ENCODE measurements around the gene ACYP1. TPM values are rescaled to one million over a fixed set of nuclear protein-coding genes. Genes with fewer than 3 reads are reported as not detected.

The ACYP1 gene
- total and polyA plus RNA-seq, 2 of the 13 experiments (the other 11 are each of a cell fraction or from before 2014, with no cell fraction given) = 9.7 to 22.4 TPM

DNA sequence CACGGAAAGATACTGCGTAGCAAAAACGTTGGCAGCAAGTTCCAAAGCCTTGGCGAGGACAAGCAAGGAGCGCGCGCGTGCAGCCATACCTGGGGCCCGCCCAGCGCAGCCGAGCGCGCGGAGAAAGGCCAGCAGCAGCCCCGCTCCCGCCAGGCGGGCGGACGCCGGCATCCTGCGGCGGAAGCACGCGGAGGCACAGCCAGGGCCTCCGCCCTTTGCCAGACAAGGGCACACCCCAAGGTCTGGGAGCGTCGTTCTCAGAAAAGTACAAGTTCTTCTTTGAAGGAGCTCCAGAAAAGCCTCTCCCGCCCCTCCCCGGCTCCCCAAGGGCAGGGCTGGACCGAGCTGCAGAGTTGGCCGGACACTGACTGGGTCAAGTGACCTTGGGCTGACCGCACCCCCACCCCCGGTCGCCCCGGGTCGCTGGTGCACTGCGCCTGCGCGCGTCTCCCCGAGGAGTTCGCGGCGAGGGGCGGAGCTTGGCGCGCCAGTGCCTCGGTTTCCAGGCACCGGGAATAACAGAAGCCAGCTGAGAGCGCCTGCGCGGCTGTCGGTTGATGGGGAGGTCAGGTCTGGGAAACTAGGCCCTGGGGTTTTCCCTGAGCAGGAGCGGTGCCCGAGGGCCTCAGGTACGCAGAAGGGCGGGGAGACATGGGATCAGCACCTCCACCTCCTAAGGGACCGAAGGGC, 5.4 kb upstream of the ACYP1 start, which contains the start of gene ZC2HC1C (continued):
- TF ChIP-seq, protein P1, sequence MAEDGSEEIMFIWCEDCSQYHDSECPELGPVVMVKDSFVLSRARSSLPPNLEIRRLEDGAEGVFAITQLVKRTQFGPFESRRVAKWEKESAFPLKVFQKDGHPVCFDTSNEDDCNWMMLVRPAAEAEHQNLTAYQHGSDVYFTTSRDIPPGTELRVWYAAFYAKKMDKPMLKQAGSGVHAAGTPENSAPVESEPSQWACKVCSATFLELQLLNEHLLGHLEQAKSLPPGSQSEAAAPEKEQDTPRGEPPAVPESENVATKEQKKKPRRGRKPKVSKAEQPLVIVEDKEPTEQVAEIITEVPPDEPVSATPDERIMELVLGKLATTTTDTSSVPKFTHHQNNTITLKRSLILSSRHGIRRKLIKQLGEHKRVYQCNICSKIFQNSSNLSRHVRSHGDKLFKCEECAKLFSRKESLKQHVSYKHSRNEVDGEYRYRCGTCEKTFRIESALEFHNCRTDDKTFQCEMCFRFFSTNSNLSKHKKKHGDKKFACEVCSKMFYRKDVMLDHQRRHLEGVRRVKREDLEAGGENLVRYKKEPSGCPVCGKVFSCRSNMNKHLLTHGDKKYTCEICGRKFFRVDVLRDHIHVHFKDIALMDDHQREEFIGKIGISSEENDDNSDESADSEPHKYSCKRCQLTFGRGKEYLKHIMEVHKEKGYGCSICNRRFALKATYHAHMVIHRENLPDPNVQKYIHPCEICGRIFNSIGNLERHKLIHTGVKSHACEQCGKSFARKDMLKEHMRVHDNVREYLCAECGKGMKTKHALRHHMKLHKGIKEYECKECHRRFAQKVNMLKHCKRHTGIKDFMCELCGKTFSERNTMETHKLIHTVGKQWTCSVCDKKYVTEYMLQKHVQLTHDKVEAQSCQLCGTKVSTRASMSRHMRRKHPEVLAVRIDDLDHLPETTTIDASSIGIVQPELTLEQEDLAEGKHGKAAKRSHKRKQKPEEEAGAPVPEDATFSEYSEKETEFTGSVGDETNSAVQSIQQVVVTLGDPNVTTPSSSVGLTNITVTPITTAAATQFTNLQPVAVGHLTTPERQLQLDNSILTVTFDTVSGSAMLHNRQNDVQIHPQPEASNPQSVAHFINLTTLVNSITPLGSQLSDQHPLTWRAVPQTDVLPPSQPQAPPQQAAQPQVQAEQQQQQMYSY (CRISPR knock-in tag; IDR thresholded peaks at IDR 0.05) = peak; percentile 58; the same call in 1 of the 2 replicates
- peak; percentile 85 for TF ChIP-seq UBTF (CRISPR knock-in tag; IDR thresholded peaks at IDR 0.05)
- TF ChIP-seq, protein P2, sequence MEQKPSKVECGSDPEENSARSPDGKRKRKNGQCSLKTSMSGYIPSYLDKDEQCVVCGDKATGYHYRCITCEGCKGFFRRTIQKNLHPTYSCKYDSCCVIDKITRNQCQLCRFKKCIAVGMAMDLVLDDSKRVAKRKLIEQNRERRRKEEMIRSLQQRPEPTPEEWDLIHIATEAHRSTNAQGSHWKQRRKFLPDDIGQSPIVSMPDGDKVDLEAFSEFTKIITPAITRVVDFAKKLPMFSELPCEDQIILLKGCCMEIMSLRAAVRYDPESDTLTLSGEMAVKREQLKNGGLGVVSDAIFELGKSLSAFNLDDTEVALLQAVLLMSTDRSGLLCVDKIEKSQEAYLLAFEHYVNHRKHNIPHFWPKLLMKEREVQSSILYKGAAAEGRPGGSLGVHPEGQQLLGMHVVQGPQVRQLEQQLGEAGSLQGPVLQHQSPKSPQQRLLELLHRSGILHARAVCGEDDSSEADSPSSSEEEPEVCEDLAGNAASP (CRISPR knock-in tag; IDR thresholded peaks at IDR 0.05; ENCODE audit: borderline replicate concordance) = peak; percentile 90
- peak; percentile 30 for TF ChIP-seq XRCC5 (optimal IDR thresholded peaks at IDR 0.05; ENCODE audit: low read length)
- TF ChIP-seq ZMYM4 (CRISPR knock-in tag; IDR thresholded peaks at IDR 0.05) = peak; percentile 49
- TF ChIP-seq, protein P3, sequence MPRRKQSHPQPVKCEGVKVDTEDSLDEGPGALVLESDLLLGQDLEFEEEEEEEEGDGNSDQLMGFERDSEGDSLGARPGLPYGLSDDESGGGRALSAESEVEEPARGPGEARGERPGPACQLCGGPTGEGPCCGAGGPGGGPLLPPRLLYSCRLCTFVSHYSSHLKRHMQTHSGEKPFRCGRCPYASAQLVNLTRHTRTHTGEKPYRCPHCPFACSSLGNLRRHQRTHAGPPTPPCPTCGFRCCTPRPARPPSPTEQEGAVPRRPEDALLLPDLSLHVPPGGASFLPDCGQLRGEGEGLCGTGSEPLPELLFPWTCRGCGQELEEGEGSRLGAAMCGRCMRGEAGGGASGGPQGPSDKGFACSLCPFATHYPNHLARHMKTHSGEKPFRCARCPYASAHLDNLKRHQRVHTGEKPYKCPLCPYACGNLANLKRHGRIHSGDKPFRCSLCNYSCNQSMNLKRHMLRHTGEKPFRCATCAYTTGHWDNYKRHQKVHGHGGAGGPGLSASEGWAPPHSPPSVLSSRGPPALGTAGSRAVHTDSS (CRISPR knock-in tag; conservative IDR thresholded peaks at IDR 0.05) = 0 out of 2 replicates have a peak, but pooled peaks have one; percentile 39
- no peak for TF ChIP-seq FUBP1 (CRISPR knock-in tag; IDR thresholded peaks at IDR 0.05; ENCODE audit: borderline replicate concordance)
- TF ChIP-seq, protein P4, sequence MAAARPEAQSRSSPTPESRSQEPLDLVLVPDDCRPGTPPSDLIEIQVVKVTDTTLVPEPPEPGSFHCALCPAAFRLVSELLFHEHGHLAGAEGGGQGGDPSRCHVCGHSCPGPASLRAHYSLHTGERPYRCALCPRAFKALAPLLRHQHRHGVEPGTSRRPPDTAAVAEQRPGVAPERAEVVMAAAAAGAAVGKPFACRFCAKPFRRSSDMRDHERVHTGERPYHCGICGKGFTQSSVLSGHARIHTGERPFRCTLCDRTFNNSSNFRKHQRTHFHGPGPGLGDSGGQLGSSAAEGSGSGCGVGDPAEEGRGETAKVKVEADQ (CRISPR knock-in tag; IDR thresholded peaks at IDR 0.05; ENCODE audit: borderline replicate concordance) = peak; percentile 56; the same call in 1 of the 2 replicates
- TF ChIP-seq, protein P5, sequence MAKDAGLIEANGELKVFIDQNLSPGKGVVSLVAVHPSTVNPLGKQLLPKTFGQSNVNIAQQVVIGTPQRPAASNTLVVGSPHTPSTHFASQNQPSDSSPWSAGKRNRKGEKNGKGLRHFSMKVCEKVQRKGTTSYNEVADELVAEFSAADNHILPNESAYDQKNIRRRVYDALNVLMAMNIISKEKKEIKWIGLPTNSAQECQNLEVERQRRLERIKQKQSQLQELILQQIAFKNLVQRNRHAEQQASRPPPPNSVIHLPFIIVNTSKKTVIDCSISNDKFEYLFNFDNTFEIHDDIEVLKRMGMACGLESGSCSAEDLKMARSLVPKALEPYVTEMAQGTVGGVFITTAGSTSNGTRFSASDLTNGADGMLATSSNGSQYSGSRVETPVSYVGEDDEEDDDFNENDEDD (CRISPR knock-in tag; IDR thresholded peaks at IDR 0.05; ENCODE audit: borderline replicate concordance) = peak; percentile 91

Measured in HepG2 (cell line).